A673 (cell line): Measurements from ENCODE around the gene MICAL2.

Experiments used
- CTCF ChIP-seq: fragments of 300-800, 200-600 bp; sonication (generic); conservative IDR thresholded peaks from 2 replicates; pipeline ENCODE4 v1.5.1; 2017; ENCODE audit warnings: low read depth, mild to moderate bottlenecking, antibody characterized with exemption, low read length, moderate library complexity, mixed read lengths
- EZH2 ChIP-seq: fragments of 200-600 bp; sonication (generic); IDR thresholded peaks from 2 replicates; pipeline ENCODE4 v1.6.1; 2017; ENCODE audit warnings: borderline replicate concordance, low read depth, mild to moderate bottlenecking, mixed read lengths, antibody characterized with exemption, low read length; ENCODE audit not compliant: poor library complexity, severe bottlenecking

- no peak for TF ChIP-seq CTCF
- TF ChIP-seq EZH2, result no peak
Observed at GRCh38 chr11:12166299-12167060, 56.1 kb downstream of the MICAL2 start.
